Neural crest cell (in vitro differentiated cells): Measurements from ENCODE around the gene KIRREL1. TPM values are rescaled to one million over a fixed set of nuclear protein-coding genes. Genes with fewer than 3 reads are reported as not detected.
"Not testable (repeated sequence)": the region's sequence is repeated elsewhere in the genome, so short reads cannot be mapped to it uniquely, and the experiment has no call there.

Experiments
- DNase-seq: peaks from one replicate; pipeline ENCODE4 v3.0.0; 2021; ENCODE audit warnings: low read depth, mixed read lengths, low spot score
- H3K27ac Mint-ChIP-seq: one replicate; pipeline ENCODE4 v1.8.0; 2021; ENCODE audit warnings: mild to moderate bottlenecking, mixed read lengths; ENCODE audit not compliant: unreplicated experiment
- H3K27me3 Mint-ChIP-seq: 2 replicates; pipeline ENCODE4 v1.8.0; 2021; ENCODE audit warnings: low read depth, mild to moderate bottlenecking, mixed read lengths
- H3K36me3 Mint-ChIP-seq: 2 replicates; pipeline ENCODE4 v1.8.0; 2021; ENCODE audit warnings: low read depth, mild to moderate bottlenecking, mixed read lengths
- H3K4me1 Mint-ChIP-seq: 2 replicates; pipeline ENCODE4 v1.8.0; 2021; ENCODE audit warnings: mixed read lengths
- H3K4me3 Mint-ChIP-seq: one replicate; pipeline ENCODE4 v1.8.0; 2021; ENCODE audit warnings: mild to moderate bottlenecking, mixed read lengths
- H3K9me3 Mint-ChIP-seq: 2 replicates; pipeline ENCODE4 v1.8.0; 2021; ENCODE audit warnings: mixed read lengths
- total RNA-seq: library from RNA; stranded (reverse); gene quantifications from 2 replicates; pipeline ENCODE4 v1.2.1, GENCODE V29; 2021
- TF ChIP-seq, protein P1 (sequence below): fragments of 200-600 bp; sonication (generic); conservative IDR thresholded peaks from 2 replicates; pipeline ENCODE4 v1.5.0; 2021; ENCODE audit warnings: antibody characterized with exemption, mild to moderate bottlenecking

KIRREL1 gene
- total RNA-seq, 1 donor from 2014 or later, result 64.9 TPM

DNA sequence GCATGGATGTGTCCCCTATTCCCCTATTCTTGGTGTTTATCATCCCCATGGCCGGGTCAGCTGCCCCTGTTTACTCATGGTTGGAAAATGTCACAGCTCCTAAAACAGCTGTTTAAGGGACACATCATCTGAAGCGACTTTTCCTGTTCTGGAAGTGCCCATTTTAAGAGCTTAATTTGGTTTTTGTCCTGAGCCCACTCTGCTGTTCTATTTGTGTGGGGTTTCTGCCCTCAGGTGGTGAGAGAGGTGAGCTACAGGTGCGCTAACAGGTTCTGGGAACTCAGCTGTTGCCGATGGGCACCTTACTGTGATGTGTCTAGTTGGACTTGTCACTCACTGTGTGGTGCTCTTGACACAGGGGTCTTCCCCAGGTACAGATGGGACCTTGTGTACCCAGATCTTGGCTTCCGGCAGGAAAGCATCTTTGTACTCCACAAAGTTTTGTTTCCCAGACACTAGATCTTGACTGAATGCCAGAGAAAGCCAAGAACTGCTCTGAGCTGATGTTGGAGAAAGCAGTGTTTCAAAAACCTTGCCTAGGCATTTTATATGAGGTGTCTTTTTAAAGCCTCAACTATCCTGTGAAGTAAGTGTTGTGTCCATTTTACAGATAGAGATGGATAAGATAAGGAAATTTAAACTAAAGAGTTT is 128.3 kb downstream of the KIRREL1 start:
- H3K27ac Mint-ChIP-seq, result no peak overlapping the region
- no peak overlapping the region for H3K4me3 Mint-ChIP-seq
- H3K4me1 Mint-ChIP-seq, result peaks cover 26% of the 10 kb centered on the region
- no peaks in the 10 kb centered on the region for H3K9me3 Mint-ChIP-seq
- H3K36me3 Mint-ChIP-seq, result no peaks in the 10 kb centered on the region
- H3K27me3 Mint-ChIP-seq, result peaks cover 43% of the 10 kb centered on the region
- DNase-seq, result peak; percentile 42
- TF ChIP-seq, protein P1, sequence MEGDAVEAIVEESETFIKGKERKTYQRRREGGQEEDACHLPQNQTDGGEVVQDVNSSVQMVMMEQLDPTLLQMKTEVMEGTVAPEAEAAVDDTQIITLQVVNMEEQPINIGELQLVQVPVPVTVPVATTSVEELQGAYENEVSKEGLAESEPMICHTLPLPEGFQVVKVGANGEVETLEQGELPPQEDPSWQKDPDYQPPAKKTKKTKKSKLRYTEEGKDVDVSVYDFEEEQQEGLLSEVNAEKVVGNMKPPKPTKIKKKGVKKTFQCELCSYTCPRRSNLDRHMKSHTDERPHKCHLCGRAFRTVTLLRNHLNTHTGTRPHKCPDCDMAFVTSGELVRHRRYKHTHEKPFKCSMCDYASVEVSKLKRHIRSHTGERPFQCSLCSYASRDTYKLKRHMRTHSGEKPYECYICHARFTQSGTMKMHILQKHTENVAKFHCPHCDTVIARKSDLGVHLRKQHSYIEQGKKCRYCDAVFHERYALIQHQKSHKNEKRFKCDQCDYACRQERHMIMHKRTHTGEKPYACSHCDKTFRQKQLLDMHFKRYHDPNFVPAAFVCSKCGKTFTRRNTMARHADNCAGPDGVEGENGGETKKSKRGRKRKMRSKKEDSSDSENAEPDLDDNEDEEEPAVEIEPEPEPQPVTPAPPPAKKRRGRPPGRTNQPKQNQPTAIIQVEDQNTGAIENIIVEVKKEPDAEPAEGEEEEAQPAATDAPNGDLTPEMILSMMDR, result peak; percentile 80

DNA sequence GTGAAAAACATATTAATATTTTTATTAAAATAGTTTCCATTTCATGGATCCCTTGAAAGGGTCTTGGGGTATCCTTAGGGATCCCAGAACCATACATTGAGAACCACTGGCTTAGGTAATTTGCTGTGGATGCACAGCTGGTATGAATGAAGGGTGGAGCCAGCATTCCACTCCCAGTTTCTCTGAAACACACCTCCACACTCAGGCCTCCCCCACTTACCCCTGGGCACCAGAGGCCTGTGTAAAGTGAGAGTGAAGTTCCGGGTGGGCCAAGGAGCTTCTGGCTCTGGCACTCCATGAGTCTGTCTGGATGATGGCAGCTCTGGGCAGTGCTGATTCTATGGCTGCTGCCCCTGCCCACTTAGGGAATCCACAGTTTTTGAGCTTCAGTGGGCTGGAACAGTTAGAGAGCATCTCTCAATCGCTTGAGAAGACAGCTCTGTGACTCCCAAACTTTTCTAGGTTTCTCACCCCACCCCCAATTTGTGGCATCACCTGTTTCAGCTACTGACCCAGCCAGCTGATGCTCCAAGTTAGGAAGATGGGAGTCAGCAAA is 129.5 kb downstream of the KIRREL1 start:
- H3K9me3 Mint-ChIP-seq, result no peaks in the 10 kb centered on the region
- H3K27me3 Mint-ChIP-seq, result peaks cover 47% of the 10 kb centered on the region
- H3K4me3 Mint-ChIP-seq, result no peak overlapping the region
- TF ChIP-seq, protein P1, result no peak
- no peaks in the 10 kb centered on the region for H3K36me3 Mint-ChIP-seq
- no peak overlapping the region for H3K27ac Mint-ChIP-seq
- no peak for DNase-seq
- peaks cover 22% of the 10 kb centered on the region for H3K4me1 Mint-ChIP-seq

DNA sequence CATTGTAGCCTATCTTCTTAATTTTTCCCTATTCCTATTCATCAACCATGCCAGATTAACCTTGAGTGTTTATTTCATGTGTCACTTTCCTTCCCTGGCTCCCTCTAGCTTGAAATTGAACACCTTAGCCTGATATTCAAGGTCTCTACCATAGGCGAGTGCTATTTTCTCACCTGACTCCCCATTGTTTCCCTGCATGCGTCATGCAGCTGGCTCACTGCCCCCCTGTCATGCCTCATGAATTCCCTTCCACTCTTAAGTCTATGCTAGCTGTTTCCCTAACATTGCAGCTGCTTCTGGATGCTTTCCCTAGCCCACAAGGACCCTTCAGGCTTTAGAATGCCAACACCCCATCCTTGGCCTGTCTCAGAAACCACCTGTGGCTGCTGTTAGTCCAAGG is 130.6 kb downstream of the KIRREL1 start:
- Mint-ChIP-seq H3K4me1 (peaks cover 13% of the 10 kb centered on the region), H3K36me3 (no peaks in the 10 kb centered on the region), H3K27me3 (peaks cover 39% of the 10 kb centered on the region), H3K9me3 (no peaks in the 10 kb centered on the region), H3K4me3 (no peak overlapping the region), H3K27ac (no peak overlapping the region)
- TF ChIP-seq, protein P1, result no peak
- DNase-seq, result no peak

DNA sequence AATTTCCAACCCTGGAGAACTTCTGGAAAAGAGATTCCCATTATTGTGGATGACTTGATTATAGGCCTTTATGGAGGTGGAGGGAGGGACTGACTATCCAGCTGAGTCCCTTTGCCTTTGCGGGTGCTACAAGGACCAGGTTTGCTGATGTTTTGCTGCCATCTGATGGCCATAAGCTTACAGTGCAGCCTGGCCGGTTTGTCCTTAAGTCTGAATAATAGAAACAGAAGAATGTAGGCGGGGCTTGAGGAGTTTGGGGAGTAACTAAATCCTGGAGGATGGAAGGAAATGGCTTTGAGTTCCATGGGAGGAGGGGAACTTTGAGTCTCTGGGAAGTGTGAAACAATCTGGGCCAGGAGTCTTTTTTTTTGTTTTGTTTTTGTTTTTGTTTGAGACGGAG is 131.6 kb downstream of the KIRREL1 start:
- TF ChIP-seq, protein P1, result peak; percentile 96
- DNase-seq, result peak; percentile 85
- Mint-ChIP-seq H3K36me3 (no peaks in the 10 kb centered on the region), H3K27ac (no peak overlapping the region), H3K9me3 (no peaks in the 10 kb centered on the region), H3K27me3 (peaks cover 39% of the 10 kb centered on the region), H3K4me1 (peaks cover 13% of the 10 kb centered on the region), H3K4me3 (no peak overlapping the region)

DNA sequence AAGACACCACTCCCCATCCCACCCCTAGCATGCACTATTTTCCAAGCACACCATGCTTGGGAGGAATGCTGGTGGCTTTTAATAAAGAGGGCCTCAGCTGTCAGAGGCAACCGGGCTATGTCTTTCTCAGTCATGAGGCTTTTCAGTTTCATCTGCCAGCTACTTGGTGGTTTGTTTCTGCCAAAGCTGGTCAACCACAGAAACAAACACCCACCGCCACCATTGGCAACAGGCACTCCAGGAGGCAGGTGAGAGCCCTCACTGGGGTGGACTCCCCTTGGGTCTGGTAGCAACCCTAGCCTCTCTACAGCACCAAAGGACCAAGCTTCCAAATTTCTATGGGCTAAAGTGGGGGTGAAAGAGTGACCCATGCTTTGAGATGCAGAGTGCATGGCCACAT is 133.0 kb downstream of the KIRREL1 start:
- TF ChIP-seq, protein P1, result no peak
- Mint-ChIP-seq H3K27ac (no peak overlapping the region), H3K9me3 (no peaks in the 10 kb centered on the region), H3K4me3 (no peak overlapping the region), H3K27me3 (peaks cover 34% of the 10 kb centered on the region), H3K4me1 (peaks cover 5% of the 10 kb centered on the region), H3K36me3 (no peaks in the 10 kb centered on the region)
- no peak for DNase-seq

DNA sequence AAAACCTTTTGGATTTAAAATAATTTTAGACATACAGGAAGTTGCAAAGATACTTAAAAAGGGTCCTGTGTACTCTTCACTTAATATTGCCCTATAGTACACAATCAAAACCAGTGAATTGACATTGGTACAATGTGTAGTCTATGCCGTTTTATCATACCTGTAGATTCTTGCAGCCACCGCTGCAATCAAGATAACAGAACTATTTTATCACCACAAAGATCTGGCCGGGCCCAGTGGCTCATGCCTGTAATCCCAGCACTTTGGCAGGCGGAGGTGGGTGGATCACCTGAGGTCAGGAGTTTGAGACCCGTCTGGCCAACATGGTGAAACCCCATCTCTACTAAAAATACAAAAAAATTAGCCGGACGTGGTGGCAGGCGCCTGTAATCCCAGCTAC is 135.1 kb downstream of the KIRREL1 start:
- H3K36me3 Mint-ChIP-seq, H3K4me3 Mint-ChIP-seq, H3K27ac Mint-ChIP-seq, DNase-seq, H3K4me1 Mint-ChIP-seq, H3K9me3 Mint-ChIP-seq: not testable (repeated sequence)
- peaks cover 34% of the 10 kb centered on the region for H3K27me3 Mint-ChIP-seq
